Measurements from ENCODE around the gene TMEM219. TPM values are rescaled to one million over a fixed set of nuclear protein-coding genes. Genes with fewer than 3 reads are reported as not detected.

The TMEM219 gene
- total and polyA plus RNA-seq, 2 of the 8 experiments (the other 6 are each of a cell fraction or from before 2014, with no cell fraction given), result 60.2 to 116 TPM

DNA sequence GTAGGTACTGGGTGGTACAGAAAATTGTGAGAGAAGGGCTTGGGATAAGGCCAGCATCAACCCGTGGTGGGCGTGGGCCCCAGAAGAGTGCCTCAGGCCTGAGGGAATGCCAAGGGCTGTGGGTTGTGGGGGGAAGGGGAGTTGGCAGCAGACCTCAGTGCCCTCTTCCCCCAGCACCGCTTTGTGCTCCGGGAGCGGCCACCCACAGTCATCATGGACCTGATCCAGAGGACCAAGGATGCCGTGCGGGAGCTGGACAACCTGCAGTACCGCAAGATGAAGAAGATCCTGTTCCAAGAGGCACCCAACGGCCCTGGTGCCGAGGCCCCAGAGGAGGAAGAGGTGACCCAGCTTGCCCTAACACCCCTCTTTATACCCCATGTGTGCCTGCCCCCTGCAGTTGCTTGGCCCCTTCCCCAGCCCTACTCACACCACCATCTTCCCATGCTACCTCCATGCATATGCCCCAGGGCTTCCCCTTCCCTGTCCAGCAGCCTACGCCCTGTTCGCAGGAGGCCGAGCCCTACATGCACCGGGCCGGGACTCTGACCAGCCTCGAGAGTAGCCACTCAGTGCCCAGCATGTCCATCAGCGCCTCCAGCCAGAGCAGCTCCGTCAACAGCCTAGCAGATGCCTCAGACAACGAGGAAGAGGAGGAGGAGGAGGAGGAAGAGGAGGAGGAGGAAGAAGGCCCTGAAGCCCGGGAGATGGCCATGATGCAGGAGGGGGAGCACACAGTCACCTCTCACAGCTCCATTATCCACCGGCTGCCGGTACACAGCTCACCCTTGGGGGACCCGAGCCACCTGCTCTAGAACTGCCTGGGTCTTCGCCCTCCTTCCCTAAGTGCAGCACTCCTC, 20.9 kb downstream of the TMEM219 start (continued):
- TF ChIP-seq CTBP2 (IDR thresholded peaks at IDR 0.05; ENCODE audit: borderline replicate concordance, insufficient read depth, insufficient read length, low read length) (no peak), ASH2L (IDR thresholded peaks at IDR 0.05; ENCODE audit: low read length) (no peak), PHF8 (conservative IDR thresholded peaks at IDR 0.05; ENCODE audit: low read depth, low read length) (no peak), CHD1 (IDR thresholded peaks at IDR 0.05; ENCODE audit: low read depth, low read length) (no peak), NRF1 (IDR thresholded peaks at IDR 0.05; ENCODE audit: low read depth, low read length) (no peak), EGR1 (IDR thresholded peaks at IDR 0.05; ENCODE audit: borderline replicate concordance, low read depth, low read length) (no peak), CREB1 (IDR thresholded peaks at IDR 0.05) (no peak), MAFK (IDR thresholded peaks at IDR 0.05; ENCODE audit: low read depth, low read length) (no peak)
- TF ChIP-seq, protein P1, sequence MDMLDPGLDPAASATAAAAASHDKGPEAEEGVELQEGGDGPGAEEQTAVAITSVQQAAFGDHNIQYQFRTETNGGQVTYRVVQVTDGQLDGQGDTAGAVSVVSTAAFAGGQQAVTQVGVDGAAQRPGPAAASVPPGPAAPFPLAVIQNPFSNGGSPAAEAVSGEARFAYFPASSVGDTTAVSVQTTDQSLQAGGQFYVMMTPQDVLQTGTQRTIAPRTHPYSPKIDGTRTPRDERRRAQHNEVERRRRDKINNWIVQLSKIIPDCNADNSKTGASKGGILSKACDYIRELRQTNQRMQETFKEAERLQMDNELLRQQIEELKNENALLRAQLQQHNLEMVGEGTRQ (IDR thresholded peaks at IDR 0.05; ENCODE audit: low read length), result no peak

Measured in H1 (cell line).